ENCODE results near the gene HES1.

DNA sequence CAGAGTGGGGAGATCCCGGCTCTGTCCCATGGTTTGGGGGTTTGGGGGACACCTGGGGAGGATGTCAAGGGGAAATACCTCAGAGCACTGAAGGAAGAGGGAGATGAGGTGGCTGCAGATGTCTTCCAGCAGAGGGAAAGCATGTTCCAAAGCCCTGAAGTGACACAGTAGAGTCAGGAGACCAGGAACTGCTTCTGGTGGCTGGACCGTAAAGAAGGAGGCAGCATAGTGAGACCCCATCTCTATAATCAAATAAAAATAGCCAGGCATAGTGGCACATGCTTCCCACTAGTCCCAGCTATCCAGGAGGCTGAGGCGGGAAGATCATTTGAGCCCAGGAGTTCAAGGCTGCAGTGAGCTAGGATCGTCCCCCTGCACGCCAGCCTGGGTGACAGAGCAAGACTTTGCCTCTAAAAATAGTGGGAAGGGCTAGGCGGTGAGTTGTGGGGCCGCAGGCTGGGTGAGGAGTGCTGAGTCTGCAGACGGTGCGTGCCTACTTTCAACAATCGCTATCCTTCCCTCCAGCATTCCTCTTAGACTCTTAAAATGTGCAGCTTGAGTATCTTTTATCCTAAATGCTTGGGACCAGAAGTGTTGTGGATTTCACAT lies 26.2 kb downstream of the HES1 start:
- TF ChIP-seq EZH2 (IDR thresholded peaks at IDR 0.05; ENCODE audit: borderline replicate concordance, low read length) (no peak), CTCF (conservative IDR thresholded peaks at IDR 0.05 in 1 of 2, IDR thresholded peaks at IDR 0.05 in 1 of 2; ENCODE audit: extremely low read depth in 1 of 2, insufficient read depth in 1 of 2, low read depth in 1 of 2, low read length in 2 of 2) (no peak)
